ENCODE measurements around the gene KCNG1. TPM values are rescaled to one million over a fixed set of nuclear protein-coding genes. Genes with fewer than 3 reads are reported as not detected.

Gene KCNG1, protein sequence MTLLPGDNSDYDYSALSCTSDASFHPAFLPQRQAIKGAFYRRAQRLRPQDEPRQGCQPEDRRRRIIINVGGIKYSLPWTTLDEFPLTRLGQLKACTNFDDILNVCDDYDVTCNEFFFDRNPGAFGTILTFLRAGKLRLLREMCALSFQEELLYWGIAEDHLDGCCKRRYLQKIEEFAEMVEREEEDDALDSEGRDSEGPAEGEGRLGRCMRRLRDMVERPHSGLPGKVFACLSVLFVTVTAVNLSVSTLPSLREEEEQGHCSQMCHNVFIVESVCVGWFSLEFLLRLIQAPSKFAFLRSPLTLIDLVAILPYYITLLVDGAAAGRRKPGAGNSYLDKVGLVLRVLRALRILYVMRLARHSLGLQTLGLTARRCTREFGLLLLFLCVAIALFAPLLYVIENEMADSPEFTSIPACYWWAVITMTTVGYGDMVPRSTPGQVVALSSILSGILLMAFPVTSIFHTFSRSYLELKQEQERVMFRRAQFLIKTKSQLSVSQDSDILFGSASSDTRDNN
- total RNA-seq = 1.8 and 2.8 TPM in 2 replicates

DNA sequence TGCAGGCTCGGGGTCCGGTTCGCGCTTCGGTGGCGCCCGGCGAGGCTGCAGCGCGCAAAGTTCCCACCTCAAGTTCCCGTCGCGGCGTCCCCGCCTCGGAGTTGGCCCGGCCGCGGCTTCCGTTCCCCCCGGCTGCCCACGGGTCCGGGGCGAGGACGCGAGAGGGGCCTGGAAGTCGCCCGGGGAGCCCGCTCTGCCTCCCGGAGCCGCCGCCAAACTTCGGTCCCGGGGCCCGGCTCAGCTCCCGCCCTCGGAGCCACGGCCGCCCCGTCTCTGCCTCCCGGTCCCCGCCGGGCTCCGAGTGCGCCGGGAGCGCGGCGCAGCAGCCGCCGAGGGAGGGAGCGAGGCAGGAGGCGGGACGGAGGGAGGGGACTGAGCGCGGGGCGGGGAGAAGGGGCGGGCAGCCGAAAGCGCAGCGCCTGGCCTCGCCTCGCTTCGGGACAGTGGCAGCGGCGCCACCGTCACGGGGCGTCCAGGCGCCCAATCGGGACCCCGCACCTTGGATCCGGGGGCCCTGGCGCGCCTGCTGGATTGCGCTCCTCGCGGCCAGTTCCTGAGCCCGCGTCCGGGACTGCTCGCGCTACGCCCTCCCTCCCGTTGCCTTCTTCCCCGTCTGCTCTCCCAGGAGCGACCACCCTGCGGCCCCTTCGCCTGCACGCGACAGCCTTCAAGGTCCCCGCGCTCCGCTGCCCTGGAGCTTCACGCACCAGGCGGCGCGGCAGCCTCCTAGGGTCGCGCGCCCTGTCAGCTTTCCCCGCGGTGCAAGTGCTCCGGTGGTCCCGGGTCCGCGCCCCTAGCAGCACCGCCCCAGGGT is at the start of gene KCNG1:
Gene KCNG1 (minus strand): TSS at position 305 of the 814 bp plus-strand sequence. CDS start 12,769 bp downstream, outside the sequence.

DNA sequence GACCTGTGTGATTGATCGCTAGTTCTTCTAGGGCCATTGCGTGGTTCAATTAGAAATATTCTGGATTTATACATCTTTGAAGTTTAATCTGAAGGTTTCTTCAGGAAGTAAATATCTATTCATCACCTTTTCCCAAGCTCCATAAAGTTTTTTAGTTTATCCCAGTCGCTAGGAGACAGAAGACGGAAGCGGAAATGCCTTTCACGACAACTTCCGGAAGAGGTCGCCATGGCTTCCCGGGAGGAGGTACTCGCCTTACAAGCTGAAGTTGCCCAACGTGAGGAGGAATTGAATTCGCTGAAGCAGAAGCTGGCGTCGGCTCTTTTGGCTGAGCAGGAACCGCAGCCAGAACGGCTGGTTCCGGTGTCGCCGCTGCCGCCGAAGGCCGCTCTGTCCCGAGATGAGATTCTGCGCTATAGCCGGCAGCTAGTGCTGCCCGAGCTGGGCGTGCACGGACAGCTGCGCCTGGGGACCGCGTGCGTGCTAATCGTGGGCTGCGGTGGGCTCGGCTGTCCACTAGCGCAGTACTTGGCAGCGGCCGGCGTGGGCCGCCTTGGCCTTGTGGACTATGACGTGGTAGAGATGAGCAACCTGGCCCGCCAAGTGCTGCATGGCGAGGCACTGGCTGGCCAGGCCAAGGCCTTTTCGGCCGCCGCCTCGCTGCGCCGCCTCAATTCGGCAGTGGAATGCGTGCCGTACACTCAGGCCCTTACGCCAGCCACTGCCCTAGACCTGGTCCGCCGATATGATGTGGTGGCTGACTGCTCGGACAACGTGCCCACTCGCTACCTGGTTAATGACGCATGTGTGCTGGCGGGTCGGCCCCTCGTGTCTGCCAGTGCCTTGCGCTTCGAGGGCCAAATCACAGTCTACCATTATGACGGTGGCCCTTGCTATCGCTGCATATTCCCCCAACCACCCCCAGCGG is 64.0 kb downstream of the KCNG1 start, which contains the start of gene MOCS3:
Gene MOCS3 (plus strand): TSS at position 204 of the 928 bp plus-strand sequence. CDS start 25 bp downstream, at position 229.

DNA sequence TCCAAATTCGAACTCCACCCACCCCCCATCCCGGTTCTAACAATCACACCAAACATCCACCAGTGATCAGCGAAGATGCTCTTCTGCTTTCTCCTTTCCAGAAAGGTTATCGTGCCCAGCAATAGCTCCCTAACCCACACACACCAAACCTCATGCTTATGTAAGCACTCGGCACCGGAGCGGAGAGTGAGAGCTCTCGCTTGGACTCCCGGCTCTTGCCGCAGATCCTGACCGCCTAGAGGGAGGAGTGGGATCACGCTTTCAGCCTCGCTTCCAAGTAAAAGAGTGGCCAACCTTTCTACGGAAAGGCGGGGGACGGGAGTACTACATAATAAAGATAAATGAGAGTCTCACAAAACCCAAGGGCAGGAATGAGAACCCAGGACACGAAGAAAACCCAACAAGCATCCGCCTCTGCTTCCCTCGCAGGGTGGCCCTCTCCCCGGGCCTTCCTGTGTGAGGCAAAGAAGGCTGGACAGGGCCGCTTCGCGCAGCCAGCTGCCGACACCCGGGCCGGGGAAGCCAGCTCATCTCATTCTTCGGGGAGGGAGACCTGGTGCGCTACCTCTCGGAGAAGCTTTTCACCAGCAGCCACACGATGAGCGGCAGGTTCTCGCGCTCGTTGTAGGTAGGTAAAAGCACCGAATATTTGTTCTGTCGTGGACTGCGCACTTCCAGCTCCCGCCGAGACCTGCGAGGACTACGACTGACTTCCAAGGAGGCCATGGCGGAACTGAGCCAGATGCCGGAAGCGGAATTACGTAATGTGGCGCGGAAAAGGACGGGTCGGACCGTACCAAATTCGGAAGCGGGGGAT is 64.9 kb downstream of the KCNG1 start, which contains the start of gene DPM1:
Gene DPM1 (minus strand): TSS at position 735 of the 817 bp plus-strand sequence. CDS start 9 bp downstream, at position 726.

Other genes starting within 250 kb of the KCNG1 start
- 0.52 and 0.54 TPM in 2 replicates for gene BCAS4, start 228.0 kb downstream of the KCNG1 start, total RNA-seq
- 29.3 and 43.9 TPM in 2 replicates for gene ADNP, start 91.7 kb downstream of the KCNG1 start, total RNA-seq
- 48.4 and 54.9 TPM in 2 replicates for gene DPM1, start 64.6 kb downstream of the KCNG1 start, total RNA-seq
- 8.4 and 9.5 TPM in 2 replicates for gene MOCS3, start 64.3 kb downstream of the KCNG1 start, total RNA-seq